Measurements from ENCODE around the gene NAALADL2. TPM values are rescaled to one million over a fixed set of nuclear protein-coding genes. Genes with fewer than 3 reads are reported as not detected.

The NAALADL2 gene
- total and polyA plus RNA-seq, 7 donors = 0.56 to 3.3 (median 1.6) TPM

DNA sequence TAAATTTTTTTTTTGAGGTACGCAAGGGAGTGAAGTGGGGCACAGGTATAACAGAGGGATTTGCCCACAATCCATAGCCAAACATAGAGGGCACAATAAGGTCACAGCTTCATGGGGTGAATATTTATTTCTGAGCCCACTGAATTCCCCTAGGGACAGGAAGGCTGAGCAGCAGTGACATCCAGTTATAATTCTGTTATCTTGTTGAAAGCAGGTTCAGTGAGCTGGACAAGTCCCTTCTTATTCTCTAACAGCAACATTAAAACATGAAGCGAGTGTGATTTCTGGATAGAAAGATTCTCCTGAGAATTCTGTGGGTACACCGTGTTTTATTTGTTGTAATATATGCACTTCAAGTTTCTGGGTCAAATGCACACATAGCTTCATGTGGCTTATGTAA, 538.2 kb downstream of the NAALADL2 start:
- H3K4me1 ChIP-seq = no peaks in the 10 kb centered on the region
- DNase-seq (no peak), ATAC-seq (no peak)
- TF ChIP-seq, protein P1, sequence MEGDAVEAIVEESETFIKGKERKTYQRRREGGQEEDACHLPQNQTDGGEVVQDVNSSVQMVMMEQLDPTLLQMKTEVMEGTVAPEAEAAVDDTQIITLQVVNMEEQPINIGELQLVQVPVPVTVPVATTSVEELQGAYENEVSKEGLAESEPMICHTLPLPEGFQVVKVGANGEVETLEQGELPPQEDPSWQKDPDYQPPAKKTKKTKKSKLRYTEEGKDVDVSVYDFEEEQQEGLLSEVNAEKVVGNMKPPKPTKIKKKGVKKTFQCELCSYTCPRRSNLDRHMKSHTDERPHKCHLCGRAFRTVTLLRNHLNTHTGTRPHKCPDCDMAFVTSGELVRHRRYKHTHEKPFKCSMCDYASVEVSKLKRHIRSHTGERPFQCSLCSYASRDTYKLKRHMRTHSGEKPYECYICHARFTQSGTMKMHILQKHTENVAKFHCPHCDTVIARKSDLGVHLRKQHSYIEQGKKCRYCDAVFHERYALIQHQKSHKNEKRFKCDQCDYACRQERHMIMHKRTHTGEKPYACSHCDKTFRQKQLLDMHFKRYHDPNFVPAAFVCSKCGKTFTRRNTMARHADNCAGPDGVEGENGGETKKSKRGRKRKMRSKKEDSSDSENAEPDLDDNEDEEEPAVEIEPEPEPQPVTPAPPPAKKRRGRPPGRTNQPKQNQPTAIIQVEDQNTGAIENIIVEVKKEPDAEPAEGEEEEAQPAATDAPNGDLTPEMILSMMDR (IDR thresholded peaks at IDR 0.05) = no peak
- H3K4me3 ChIP-seq = no peak overlapping the region
- H3K36me3 ChIP-seq (ENCODE audit: insufficient read depth in 1 of 2, low read depth in 1 of 2) = no peaks in the 10 kb centered on the region
- no peaks in the 10 kb centered on the region for H3K27me3 ChIP-seq (ENCODE audit: insufficient read depth in 3 of 3, low read length in 2 of 3)
- intact Hi-C loops (cut with DNase I) = no loop called here
- no peaks in the 10 kb centered on the region for H3K9me3 ChIP-seq
- H3K27ac ChIP-seq = no peak overlapping the region
- WGBS, 3 donors = 52 to 64% (median 62%) methylated on average over 3 of the region's 3 CpGs

DNA sequence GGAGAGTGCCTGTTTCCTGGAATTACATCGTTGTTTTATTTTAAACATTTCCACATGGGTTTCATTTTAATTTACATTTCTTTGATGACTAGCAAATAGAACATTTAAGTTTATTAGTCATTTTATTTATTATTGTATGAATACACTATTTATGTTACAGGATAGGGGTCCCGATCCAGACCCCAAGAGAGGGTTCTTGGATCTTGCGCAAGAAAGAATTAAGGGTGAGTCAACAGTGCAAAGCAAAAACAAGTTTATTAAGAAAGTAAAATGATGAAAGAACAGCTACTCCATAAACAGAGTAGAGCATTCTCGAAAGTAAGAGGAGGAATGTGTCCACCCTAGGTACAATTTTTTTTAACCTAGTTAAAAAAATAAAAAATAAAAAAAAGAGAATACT, 539.5 kb downstream of the NAALADL2 start:
- 64 to 69% (median 68%) methylated on average over 4 of the region's 4 CpGs for WGBS, 3 donors
- intact Hi-C loops (cut with DNase I) = no loop called here
- no peak overlapping the region for H3K27ac ChIP-seq
- no peaks in the 10 kb centered on the region for H3K27me3 ChIP-seq (ENCODE audit: insufficient read depth in 3 of 3, low read length in 2 of 3)
- no peak for DNase-seq
- TF ChIP-seq, protein P1 (IDR thresholded peaks at IDR 0.05) = no peak
- no peak overlapping the region for H3K4me3 ChIP-seq
- no peaks in the 10 kb centered on the region for H3K4me1 ChIP-seq
- ATAC-seq = no peak
- H3K36me3 ChIP-seq (ENCODE audit: insufficient read depth in 1 of 2, low read depth in 1 of 2) = no peaks in the 10 kb centered on the region
- H3K9me3 ChIP-seq = no peaks in the 10 kb centered on the region

DNA sequence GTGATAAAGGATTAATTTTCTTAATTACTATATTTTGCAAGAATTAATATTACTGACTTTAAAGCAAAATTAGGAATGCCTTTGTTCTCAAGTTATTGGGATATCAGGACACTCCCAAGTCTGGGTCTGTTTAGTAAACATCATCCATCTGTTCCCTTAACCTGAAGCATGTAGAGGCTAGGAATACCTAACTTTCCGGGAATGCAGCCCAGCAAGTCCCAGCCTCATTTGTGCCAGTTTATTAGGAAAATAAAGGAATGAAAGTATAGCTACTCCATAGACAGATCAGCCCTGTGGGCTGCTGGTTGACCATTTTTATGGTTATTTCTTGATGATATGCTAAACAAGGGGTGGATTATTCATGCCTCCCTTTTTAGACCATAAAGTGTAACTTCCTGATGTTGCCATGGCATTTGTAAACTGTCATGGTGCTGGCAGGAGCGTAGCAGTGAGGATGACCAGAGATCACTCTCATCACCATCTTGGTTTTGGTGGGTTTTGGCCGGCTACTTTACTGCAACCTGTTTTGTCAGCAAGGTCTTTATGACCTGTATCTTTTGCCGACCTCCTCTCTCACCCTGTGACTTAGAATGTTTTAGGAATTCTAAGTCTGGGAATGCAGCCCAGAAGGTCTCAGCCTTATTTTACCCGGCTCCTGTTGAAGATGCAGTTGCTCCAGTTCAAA, 540.2 kb downstream of the NAALADL2 start:
- TF ChIP-seq, protein P1 (IDR thresholded peaks at IDR 0.05) = no peak
- Histone ChIP-seq H3K9me3 (no peaks in the 10 kb centered on the region), H3K27ac (no peak overlapping the region), H3K36me3 (ENCODE audit: insufficient read depth in 1 of 2, low read depth in 1 of 2) (no peaks in the 10 kb centered on the region), H3K27me3 (ENCODE audit: insufficient read depth in 3 of 3, low read length in 2 of 3) (no peaks in the 10 kb centered on the region), H3K4me3 (no peak overlapping the region), H3K4me1 (no peaks in the 10 kb centered on the region)
- DNase-seq = no peak
- no peak for ATAC-seq
- intact Hi-C loops (cut with DNase I) = no loop called here
- WGBS, 3 donors = 74 to 79% (median 77%) methylated on average over 5 of the region's 5 CpGs

DNA sequence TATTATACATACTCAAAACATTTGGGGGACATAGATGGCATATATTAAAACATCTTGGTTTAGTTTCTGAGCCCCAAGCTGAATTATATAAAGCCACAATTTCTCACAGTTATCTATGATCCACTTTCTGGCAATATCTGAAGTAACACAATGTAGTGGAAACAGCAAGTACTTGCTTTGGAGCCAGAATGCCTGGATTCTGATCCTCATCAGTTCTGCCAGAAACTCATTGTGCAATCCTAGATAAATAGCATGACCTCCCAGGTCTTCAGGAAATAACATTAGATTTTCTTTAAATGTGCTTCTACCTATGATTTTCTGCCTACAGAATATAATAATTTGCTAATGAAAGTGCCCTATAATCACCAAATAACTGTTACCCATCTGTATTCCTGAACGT, 544.9 kb downstream of the NAALADL2 start:
- Histone ChIP-seq H3K4me3 (no peak overlapping the region), H3K4me1 (no peaks in the 10 kb centered on the region), H3K9me3 (no peaks in the 10 kb centered on the region), H3K27ac (no peak overlapping the region), H3K36me3 (ENCODE audit: insufficient read depth in 1 of 2, low read depth in 1 of 2) (no peaks in the 10 kb centered on the region), H3K27me3 (ENCODE audit: insufficient read depth in 3 of 3, low read length in 2 of 3) (no peaks in the 10 kb centered on the region)
- 57 to 70% (median 66%) methylated on average over 1 of the region's 1 CpG for WGBS, 3 donors
- ATAC-seq (no peak), DNase-seq (no peak)
- intact Hi-C loops (cut with DNase I) = no loop called here
- TF ChIP-seq, protein P1 (IDR thresholded peaks at IDR 0.05) = no peak

DNA sequence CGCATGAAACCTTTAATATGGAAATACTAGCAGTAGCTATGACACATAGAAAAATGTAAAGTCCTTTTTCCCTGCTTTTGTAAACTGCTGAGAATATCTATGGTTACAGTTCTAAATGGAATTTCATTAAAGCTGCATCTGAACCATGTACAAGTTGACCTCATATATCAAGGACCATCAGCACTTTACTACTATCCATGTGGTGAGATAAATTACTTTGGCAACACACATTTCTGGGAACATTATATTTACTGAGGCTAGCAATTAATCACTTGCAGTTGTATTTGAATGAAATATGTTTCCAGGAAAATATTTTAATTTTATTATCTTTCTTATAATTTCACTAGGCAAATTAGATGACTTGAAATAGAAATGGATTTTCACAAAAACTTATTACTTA, 545.5 kb downstream of the NAALADL2 start:
- H3K4me1 ChIP-seq = no peaks in the 10 kb centered on the region
- H3K27ac ChIP-seq = no peak overlapping the region
- TF ChIP-seq, protein P1 (IDR thresholded peaks at IDR 0.05) = no peak
- intact Hi-C loops (cut with DNase I) = no loop called here
- H3K27me3 ChIP-seq (ENCODE audit: insufficient read depth in 3 of 3, low read length in 2 of 3) = no peaks in the 10 kb centered on the region
- no peaks in the 10 kb centered on the region for H3K9me3 ChIP-seq
- no peaks in the 10 kb centered on the region for H3K36me3 ChIP-seq (ENCODE audit: insufficient read depth in 1 of 2, low read depth in 1 of 2)
- H3K4me3 ChIP-seq = no peak overlapping the region
- DNase-seq (no peak), ATAC-seq (no peak)
- WGBS, 3 donors = 76 to 91% (median 81%) methylated on average over 1 of the region's 1 CpG

All from psoas muscle (tissue), 8 donors.